Ramos (cell line): ENCODE measurements around the gene FILIP1L.

Experiments
- in situ Hi-C: fragments of 300-500 bp; cut with MboI; formaldehyde crosslinking; loops from one replicate; pipeline ENCODE4 v1.14.3; 2022; ENCODE audit warnings: low sequenced_read_pairs; ENCODE audit not compliant: unreplicated experiment

FILIP1L gene

GRCh38 chr3:100114413-100115030, at the start of gene FILIP1L:
Gene FILIP1L (minus strand): TSS chr3:100114501.
- in situ Hi-C loops = no loop called here

- in situ Hi-C loops = no loop called here
These were observed 49.5 kb upstream of the FILIP1L start for GRCh38 chr3:100163787-100164186.

- in situ Hi-C loops = no loop called here
These were observed 46.2 kb upstream of the FILIP1L start for GRCh38 chr3:100160521-100160920.

GRCh38 chr3:100159331-100160153, 45.2 kb upstream of the FILIP1L start:
- in situ Hi-C loops = no loop called here

- in situ Hi-C loops = no loop called here
These were observed 44.6 kb upstream of the FILIP1L start for GRCh38 chr3:100158918-100159330.

- in situ Hi-C loops = no loop called here
These were observed 43.4 kb upstream of the FILIP1L start for GRCh38 chr3:100157685-100158084.

GRCh38 chr3:100155590-100155989, 41.3 kb upstream of the FILIP1L start:
- in situ Hi-C loops = no loop called here

GRCh38 chr3:100155128-100155527, 40.8 kb upstream of the FILIP1L start:
- in situ Hi-C loops = no loop called here

GRCh38 chr3:100154171-100154570, 39.9 kb upstream of the FILIP1L start:
- in situ Hi-C loops = no loop called here

GRCh38 chr3:100151024-100151707, 36.9 kb upstream of the FILIP1L start:
- in situ Hi-C loops = no loop called here

- in situ Hi-C loops = no loop called here
These were observed 36.2 kb upstream of the FILIP1L start for GRCh38 chr3:100150473-100150872.

- in situ Hi-C loops = no loop called here
These were observed 35.6 kb upstream of the FILIP1L start for GRCh38 chr3:100149713-100150415.

GRCh38 chr3:100149130-100149529, 34.8 kb upstream of the FILIP1L start:
- in situ Hi-C loops = no loop called here

- in situ Hi-C loops = no loop called here
These were observed 30.1 kb upstream of the FILIP1L start for GRCh38 chr3:100144255-100144866.

- in situ Hi-C loops = no loop called here
These were observed 27.3 kb upstream of the FILIP1L start for GRCh38 chr3:100141586-100141985.

- in situ Hi-C loops = no loop called here
These were observed 26.7 kb upstream of the FILIP1L start for GRCh38 chr3:100140976-100141375.

- in situ Hi-C loops = no loop called here
These were observed 22.6 kb upstream of the FILIP1L start for GRCh38 chr3:100136921-100137320.

- in situ Hi-C loops = no loop called here
These were observed 16.9 kb upstream of the FILIP1L start for GRCh38 chr3:100131241-100131640.

- in situ Hi-C loops = no loop called here
These were observed 15.6 kb upstream of the FILIP1L start for GRCh38 chr3:100129941-100130340.

GRCh38 chr3:100128565-100128964, 14.3 kb upstream of the FILIP1L start:
- in situ Hi-C loops = no loop called here
